Breast epithelium (tissue), 4 donors: Measurements from ENCODE around the gene TMEM170B. TPM values are rescaled to one million over a fixed set of nuclear protein-coding genes. Genes with fewer than 3 reads are reported as not detected.
A peak's percentile ranks its signal among the peaks of the same experiment; 100 is the strongest.

Source experiments
- DNase-seq, 2 donors: peaks; one replicate each; pipeline ENCODE4 v3.0.0-alpha.2; 2019; ENCODE audit warnings: low spot score in 2 of 2
- H3K27ac ChIP-seq, 2 donors: fragments of 200-600 bp; sonication (generic) in 1 of 2; one replicate each; pipeline ENCODE4 v1.5.1; 2016 to 2019; ENCODE audit warnings: mild to moderate bottlenecking in 1 of 2
- H3K27me3 ChIP-seq, 2 donors: fragments of 200-600 bp; sonication (generic) in 1 of 2; one replicate each; pipeline versions ENCODE4 v1.5.1 to v1.6.0; 2017 to 2019; ENCODE audit warnings: control low read depth in 1 of 2, mild to moderate bottlenecking in 1 of 2
- H3K36me3 ChIP-seq: fragments of 200-600 bp; one replicate; pipeline ENCODE4 v1.5.1; 2019
- H3K4me1 ChIP-seq, 2 donors: fragments of 200-600 bp; sonication (generic); one replicate each; pipeline ENCODE4 v1.5.1; 2016 to 2019; ENCODE audit warnings: control low read depth in 1 of 2
- H3K4me3 ChIP-seq, 3 donors: fragments of 200-600 bp; sonication (generic); 1 replicate in 2 of 3; 2 replicates in 1 of 3; pipeline ENCODE4 v1.5.1; 2016 to 2019; ENCODE audit warnings: mild to moderate bottlenecking in 3 of 3, moderate library complexity in 2 of 3
- H3K9me3 ChIP-seq, 2 donors: fragments of 200-600 bp; sonication (generic) in 1 of 2; one replicate each; pipeline ENCODE4 v1.5.1; 2016 to 2019; ENCODE audit warnings: control low read depth in 1 of 2
- CTCF ChIP-seq, 3 donors: fragments of 450-650 bp; IDR thresholded peaks; one replicate each; pipeline ENCODE4 v1.5.1; 2016 to 2017; ENCODE audit warnings: antibody characterized with exemption in 3 of 3, mild to moderate bottlenecking in 3 of 3, moderate library complexity in 3 of 3
- POLR2A ChIP-seq: fragments of 450-650 bp; IDR thresholded peaks from one replicate; pipeline ENCODE4 v1.6.1; 2016; ENCODE audit warnings: antibody characterized with exemption, mild to moderate bottlenecking, moderate library complexity
- POLR2AphosphoS5 ChIP-seq, 3 donors: sonication (generic); formaldehyde crosslinking; IDR thresholded peaks; one replicate each; pipeline ENCODE4 v1.6.1; 2017; ENCODE audit warnings: antibody characterized with exemption in 3 of 3
- intact Hi-C: fragments of 100-400 bp; cut with DNase I; formaldehyde crosslinking; loops from one replicate; pipeline ENCODE4 v1.15.1; 2023; ENCODE audit warnings: low total_unique reads
- total RNA-seq, 3 donors: library from RNA; depleted of rRNA; stranded (reverse); fragments of >200 nt; gene quantifications; one replicate each; pipeline ENCODE4 v1.1.0, GENCODE V29; 2016

The TMEM170B gene
- total RNA-seq, 3 donors from 2014 or later: 4.9 to 15.2 (median 5.6) TPM

GRCh38 chr6:11571073-11571472, 33.5 kb downstream of the TMEM170B start:
- intact Hi-C loops: no loop called here
- Histone ChIP-seq H3K27ac (no peak overlapping the region), H3K9me3 (no peaks in the 10 kb centered on the region), H3K36me3 (no peaks in the 10 kb centered on the region), H3K27me3 (no peaks in the 10 kb centered on the region), H3K4me3 (no peak overlapping the region), H3K4me1 (no peaks in the 10 kb centered on the region)
- DNase-seq: no peak
- TF ChIP-seq POLR2A (no peak), CTCF (IDR thresholded peaks at IDR 0.05) (no peak), POLR2AphosphoS5 (IDR thresholded peaks at IDR 0.05) (no peak)

DNA sequence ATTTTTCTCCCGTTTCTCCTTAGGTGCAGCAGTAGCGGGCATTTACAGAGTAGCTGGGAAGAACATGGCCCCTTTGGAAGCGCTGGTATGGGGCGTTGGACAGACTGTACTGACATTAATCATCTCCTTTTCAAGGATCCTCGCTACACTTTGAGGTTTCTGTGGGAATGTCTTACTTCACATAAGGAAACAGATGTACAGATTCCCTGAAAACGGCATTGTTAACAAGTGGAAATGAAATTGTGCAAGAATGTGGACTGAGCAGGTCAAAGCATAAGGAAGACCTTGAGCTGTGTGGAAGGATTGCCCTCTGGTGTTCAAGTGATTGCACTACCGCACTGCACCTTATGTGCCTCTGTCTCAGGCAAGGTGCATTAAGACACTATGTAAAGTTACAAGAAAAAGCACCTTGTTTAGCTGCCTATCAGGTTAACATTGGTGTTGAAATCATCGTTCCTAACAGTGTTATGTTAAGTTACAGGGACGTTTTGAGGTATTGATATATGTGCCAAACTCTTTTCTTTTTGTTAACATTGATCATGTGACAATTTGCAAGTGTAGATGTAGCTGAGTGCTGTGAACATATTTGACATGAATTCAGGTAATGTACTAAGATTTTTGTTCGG, 38.0 kb downstream of the TMEM170B start:
- Histone ChIP-seq H3K4me3 (no peak overlapping the region), H3K4me1 (no peaks in the 10 kb centered on the region)

GRCh38 chr6:11580686-11581405, 43.3 kb downstream of the TMEM170B start:
- intact Hi-C loops: loop anchor here (10.0 kb wide), 1 partner anchor 1784 kb away; no protein-coding TSS in a partner anchor
- Histone ChIP-seq H3K36me3 (no peaks in the 10 kb centered on the region), H3K9me3 (no peaks in the 10 kb centered on the region), H3K4me1 (no peaks in the 10 kb centered on the region), H3K27me3 (no peaks in the 10 kb centered on the region), H3K4me3 (no peak overlapping the region), H3K27ac (no peak overlapping the region)
- no peak for TF ChIP-seq POLR2AphosphoS5 (IDR thresholded peaks at IDR 0.05)
- no peak for TF ChIP-seq POLR2A
- no peak for TF ChIP-seq CTCF (IDR thresholded peaks at IDR 0.05)
- no peak for DNase-seq

More for the DNA sequence above, 38.0 kb downstream of the TMEM170B start:
- TF ChIP-seq POLR2A (no peak), CTCF (IDR thresholded peaks at IDR 0.05) (peak; percentile 73 to 84 (median 83)), POLR2AphosphoS5 (IDR thresholded peaks at IDR 0.05) (no peak)
- Histone ChIP-seq H3K36me3 (no peaks in the 10 kb centered on the region), H3K27me3 (no peaks in the 10 kb centered on the region), H3K9me3 (no peaks in the 10 kb centered on the region), H3K27ac (no peak overlapping the region)
- intact Hi-C loops: no loop called here
- DNase-seq: peak in 1 of 2 donors; percentile 53

- Histone ChIP-seq H3K36me3 (no peaks in the 10 kb centered on the region), H3K27me3 (no peaks in the 10 kb centered on the region), H3K4me1 (no peaks in the 10 kb centered on the region), H3K27ac (no peak overlapping the region), H3K9me3 (no peaks in the 10 kb centered on the region), H3K4me3 (no peak overlapping the region)
- DNase-seq: no peak
- no peak for TF ChIP-seq POLR2AphosphoS5 (IDR thresholded peaks at IDR 0.05)
- no peak for TF ChIP-seq POLR2A
- no peak for TF ChIP-seq CTCF (IDR thresholded peaks at IDR 0.05)
- intact Hi-C loops: loop anchor here (10.0 kb wide), 1 partner anchor 1781 kb away; no protein-coding TSS in a partner anchor
These were observed 46.7 kb downstream of the TMEM170B start for GRCh38 chr6:11584244-11584643.

DNA sequence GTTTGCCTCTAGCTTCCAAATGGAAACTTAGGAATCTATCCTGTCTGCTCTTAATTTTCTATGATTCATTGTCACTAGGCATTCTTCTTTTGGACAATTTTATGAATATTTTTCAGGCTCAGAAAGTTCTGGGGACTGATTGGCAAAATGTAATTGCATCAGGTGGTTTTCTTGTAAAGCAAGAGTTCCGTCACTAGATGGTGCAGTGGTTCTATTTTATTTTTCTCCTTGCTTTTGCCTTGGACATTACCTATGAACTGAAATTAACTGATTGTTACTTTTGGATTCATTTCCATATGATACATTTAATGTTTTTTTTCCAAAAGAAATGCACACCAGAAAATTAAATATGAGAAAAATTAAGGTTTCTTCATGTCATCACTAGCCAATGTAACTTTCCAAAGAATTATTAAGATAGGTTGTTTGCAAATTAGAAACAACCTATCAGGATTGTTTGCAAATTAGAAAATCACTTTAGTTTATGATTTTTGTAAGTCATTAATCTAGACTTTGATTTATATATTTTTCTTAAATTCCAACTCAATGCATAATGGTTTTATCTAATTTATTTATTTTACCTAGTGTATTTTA, 48.0 kb downstream of the TMEM170B start:
- Histone ChIP-seq H3K9me3 (no peaks in the 10 kb centered on the region), H3K4me1 (no peaks in the 10 kb centered on the region), H3K27ac (no peak overlapping the region), H3K4me3 (no peak overlapping the region), H3K27me3 (no peaks in the 10 kb centered on the region), H3K36me3 (no peaks in the 10 kb centered on the region)
- DNase-seq: no peak
- TF ChIP-seq CTCF (IDR thresholded peaks at IDR 0.05) (peak in 2 of 3 donors; percentile 45 to 61), POLR2AphosphoS5 (IDR thresholded peaks at IDR 0.05) (no peak), POLR2A (no peak)
- intact Hi-C loops: loop anchor here (10.0 kb wide), 1 partner anchor 1779 kb away; no protein-coding TSS in a partner anchor
